Vagina (tissue), 2 donors: ENCODE data around the gene PNISR. TPM values are rescaled to one million over a fixed set of nuclear protein-coding genes. Genes with fewer than 3 reads are reported as not detected.
A peak's percentile ranks its signal among the peaks of the same experiment; 100 is the strongest.

Experiments
- DNase-seq, 2 donors: peaks; one replicate each; pipeline ENCODE4 v3.0.0-alpha.2; 2017; ENCODE audit errors: extremely low spot score in 2 of 2
- H3K27ac ChIP-seq: fragments of 200-600 bp; sonication (generic); one replicate; pipeline ENCODE4 v1.5.1; 2019
- H3K27me3 ChIP-seq: fragments of 200-600 bp; sonication (generic); one replicate; pipeline ENCODE4 v1.5.1; 2019
- H3K36me3 ChIP-seq, 2 donors: fragments of 200-600 bp; sonication (generic); one replicate each; pipeline ENCODE4 v1.5.1; 2017 to 2019
- H3K4me1 ChIP-seq: fragments of 200-600 bp; sonication (generic); one replicate; pipeline ENCODE4 v1.5.1; 2019
- H3K4me3 ChIP-seq, 2 donors: fragments of 200-600 bp; sonication (generic); 1 replicate in 1 of 2; 2 replicates in 1 of 2; pipeline ENCODE4 v1.5.1; 2016 to 2019
- H3K9me3 ChIP-seq: fragments of 200-600 bp; sonication (generic); one replicate; pipeline ENCODE4 v1.5.1; 2019
- POLR2A ChIP-seq, 2 donors: fragments of 450-650 bp; IDR thresholded peaks; one replicate each; pipeline ENCODE4 v1.6.1; 2017; ENCODE audit warnings: antibody characterized with exemption in 2 of 2, mild to moderate bottlenecking in 2 of 2, moderate library complexity in 2 of 2
- POLR2AphosphoS5 ChIP-seq, 2 donors: sonication (generic); formaldehyde crosslinking; IDR thresholded peaks; one replicate each; pipeline ENCODE4 v1.9.0; 2017; ENCODE audit warnings: antibody characterized with exemption in 2 of 2, mild to moderate bottlenecking in 2 of 2, low read depth in 1 of 2; ENCODE audit not compliant: insufficient read depth in 1 of 2
- intact Hi-C: fragments of 100-400 bp; cut with DNase I; formaldehyde crosslinking; loops from one replicate; pipeline ENCODE4 v1.15.1; 2023
- total RNA-seq: library from RNA; depleted of rRNA; stranded (reverse); fragments of >200 nt; gene quantifications from one replicate; pipeline ENCODE4 v1.2.3, GENCODE V29; 2016
- TF ChIP-seq, protein P1 (sequence below), 3 experiments: fragments of 450-650 bp in 2 of 3; fragments of 200-600 bp in 1 of 3; sonication (generic) in 1 of 3; IDR thresholded peaks; one replicate each; pipeline ENCODE4 v1.5.1; 2017 to 2019; ENCODE audit warnings: antibody characterized with exemption in 3 of 3, mild to moderate bottlenecking in 2 of 3, moderate library complexity in 2 of 3

Gene PNISR
- total RNA-seq, 1 donor from 2014 or later: 133 TPM

DNA sequence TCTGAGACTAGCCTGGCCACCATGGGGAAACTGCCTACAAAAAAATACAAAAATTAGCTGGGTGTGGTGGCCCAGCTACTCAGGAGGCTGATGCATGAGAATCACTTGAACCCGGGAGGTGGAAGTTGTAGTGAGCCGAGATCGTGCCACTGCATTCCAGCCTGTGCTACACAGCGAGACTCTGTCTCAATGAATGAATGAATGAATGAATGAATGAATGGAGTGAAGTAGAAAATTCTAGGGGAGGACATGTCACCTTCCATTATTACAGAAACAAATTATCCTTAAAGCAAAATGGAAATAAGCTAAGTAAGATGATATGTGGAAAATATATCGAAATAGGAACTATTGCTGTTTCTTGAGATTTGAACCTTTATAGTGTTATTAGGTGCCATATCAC lies 2.9 kb upstream of the PNISR start:
- peaks cover 0 to 6% of the 10 kb centered on the region in 2 donors for H3K36me3 ChIP-seq
- TF ChIP-seq, protein P1, sequence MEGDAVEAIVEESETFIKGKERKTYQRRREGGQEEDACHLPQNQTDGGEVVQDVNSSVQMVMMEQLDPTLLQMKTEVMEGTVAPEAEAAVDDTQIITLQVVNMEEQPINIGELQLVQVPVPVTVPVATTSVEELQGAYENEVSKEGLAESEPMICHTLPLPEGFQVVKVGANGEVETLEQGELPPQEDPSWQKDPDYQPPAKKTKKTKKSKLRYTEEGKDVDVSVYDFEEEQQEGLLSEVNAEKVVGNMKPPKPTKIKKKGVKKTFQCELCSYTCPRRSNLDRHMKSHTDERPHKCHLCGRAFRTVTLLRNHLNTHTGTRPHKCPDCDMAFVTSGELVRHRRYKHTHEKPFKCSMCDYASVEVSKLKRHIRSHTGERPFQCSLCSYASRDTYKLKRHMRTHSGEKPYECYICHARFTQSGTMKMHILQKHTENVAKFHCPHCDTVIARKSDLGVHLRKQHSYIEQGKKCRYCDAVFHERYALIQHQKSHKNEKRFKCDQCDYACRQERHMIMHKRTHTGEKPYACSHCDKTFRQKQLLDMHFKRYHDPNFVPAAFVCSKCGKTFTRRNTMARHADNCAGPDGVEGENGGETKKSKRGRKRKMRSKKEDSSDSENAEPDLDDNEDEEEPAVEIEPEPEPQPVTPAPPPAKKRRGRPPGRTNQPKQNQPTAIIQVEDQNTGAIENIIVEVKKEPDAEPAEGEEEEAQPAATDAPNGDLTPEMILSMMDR (IDR thresholded peaks at IDR 0.05): no peak
- TF ChIP-seq POLR2AphosphoS5 (IDR thresholded peaks at IDR 0.05; ENCODE audit: insufficient read depth in 1 of 2, low read depth in 1 of 2) (no peak), POLR2A (IDR thresholded peaks at IDR 0.05) (no peak)
- peaks cover 31% of the 10 kb centered on the region for H3K4me1 ChIP-seq
- H3K27ac ChIP-seq: no peak overlapping the region
- no peak overlapping the region for H3K4me3 ChIP-seq
- no peaks in the 10 kb centered on the region for H3K9me3 ChIP-seq
- DNase-seq: no peak
- intact Hi-C loops: no loop called here
- H3K27me3 ChIP-seq: no peaks in the 10 kb centered on the region

DNA sequence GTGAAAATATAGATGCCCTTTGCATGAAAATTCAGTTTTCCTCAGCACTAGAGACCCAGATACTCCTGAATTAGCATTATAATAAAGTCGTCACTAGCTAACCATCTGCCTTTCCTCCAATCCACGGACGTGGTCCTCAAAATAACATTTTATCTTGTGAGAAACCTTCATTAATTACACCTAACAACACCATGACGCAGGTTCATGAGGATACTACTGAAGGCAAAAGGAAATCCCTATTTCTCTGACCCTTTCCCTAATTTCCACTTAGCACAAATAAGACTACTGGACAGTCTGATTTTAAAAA lies 1.3 kb upstream of the PNISR start:
- peak overlapping the region; percentile 98 for H3K27ac ChIP-seq
- H3K9me3 ChIP-seq: no peaks in the 10 kb centered on the region
- H3K36me3 ChIP-seq: peaks cover 0 to 6% of the 10 kb centered on the region in 2 donors
- peaks cover 47% of the 10 kb centered on the region for H3K4me1 ChIP-seq
- TF ChIP-seq, protein P1 (IDR thresholded peaks at IDR 0.05): no peak
- no peak for TF ChIP-seq POLR2A (IDR thresholded peaks at IDR 0.05)
- no peak for TF ChIP-seq POLR2AphosphoS5 (IDR thresholded peaks at IDR 0.05; ENCODE audit: insufficient read depth in 1 of 2, low read depth in 1 of 2)
- intact Hi-C loops: no loop called here
- DNase-seq: no peak
- no peaks in the 10 kb centered on the region for H3K27me3 ChIP-seq
- peak overlapping the region; percentile 78 to 87 for H3K4me3 ChIP-seq

DNA sequence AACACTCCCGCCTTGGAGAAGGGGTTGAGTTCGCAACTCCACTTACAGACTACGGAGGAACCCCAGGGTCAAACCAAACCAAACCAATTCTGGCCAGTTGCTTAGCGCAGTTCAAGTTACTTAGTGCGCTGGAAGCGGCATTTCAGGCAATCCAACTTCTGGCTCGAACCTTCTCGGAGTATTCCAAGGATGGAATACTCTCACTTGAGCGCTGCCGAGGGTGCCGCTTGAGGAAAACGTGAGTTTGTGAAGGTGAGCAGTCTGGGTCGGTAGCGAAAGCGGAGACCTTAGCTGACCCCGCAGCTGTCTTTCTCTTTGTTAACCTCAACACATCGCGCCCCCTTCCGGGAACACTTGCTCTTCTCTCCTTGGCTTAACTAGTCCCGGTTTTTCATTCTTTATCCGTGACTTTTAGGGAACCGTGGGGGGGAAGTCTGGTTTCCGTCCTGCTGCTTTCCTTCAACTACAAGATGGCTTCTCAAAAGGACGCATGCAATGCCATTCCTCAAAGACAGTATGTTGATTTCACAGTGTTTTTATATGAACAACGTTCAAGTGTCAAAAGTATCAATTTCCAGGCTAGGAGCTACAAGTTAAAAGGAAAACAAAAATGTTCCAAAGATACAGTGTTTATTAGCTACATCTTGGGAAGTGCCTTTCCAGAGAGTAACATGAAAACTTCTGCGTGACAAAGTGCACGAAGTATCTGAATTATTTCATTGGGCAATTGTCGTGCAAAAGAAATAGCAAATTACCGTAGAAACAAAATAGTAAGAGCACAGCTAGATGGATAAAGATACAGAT lies 741 bp upstream of the PNISR start:
- intact Hi-C loops: no loop called here
- Histone ChIP-seq H3K9me3 (no peaks in the 10 kb centered on the region), H3K4me1 (peaks cover 53% of the 10 kb centered on the region)

DNA sequence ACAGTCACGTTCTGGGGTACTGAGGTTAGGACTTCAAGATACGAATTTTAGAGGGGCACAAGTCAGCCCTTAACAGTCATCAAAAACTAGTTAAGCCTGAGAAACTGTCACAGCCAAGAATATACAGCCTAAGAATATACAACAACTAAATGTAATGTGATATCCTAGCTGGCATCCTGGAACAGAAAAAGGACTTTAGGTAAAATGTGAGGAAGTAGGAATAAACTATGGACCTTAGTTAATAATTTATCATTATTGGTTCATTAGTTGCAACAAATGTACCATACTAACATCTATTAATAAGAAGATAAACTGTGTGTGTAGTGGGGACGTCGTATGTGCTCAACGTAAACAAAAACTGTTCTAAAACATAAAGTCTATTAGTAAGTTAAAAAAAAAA lies 1.1 kb downstream of the PNISR start:
- no peaks in the 10 kb centered on the region for H3K9me3 ChIP-seq
- peak overlapping the region; percentile 98 for H3K27ac ChIP-seq
- no peaks in the 10 kb centered on the region for H3K36me3 ChIP-seq
- TF ChIP-seq, protein P1 (IDR thresholded peaks at IDR 0.05): no peak
- TF ChIP-seq POLR2A (IDR thresholded peaks at IDR 0.05) (no peak), POLR2AphosphoS5 (IDR thresholded peaks at IDR 0.05; ENCODE audit: insufficient read depth in 1 of 2, low read depth in 1 of 2) (no peak)
- no peaks in the 10 kb centered on the region for H3K27me3 ChIP-seq
- intact Hi-C loops: no loop called here
- H3K4me1 ChIP-seq: peaks cover 70% of the 10 kb centered on the region
- DNase-seq: no peak
- peak overlapping the region; percentile 78 to 87 for H3K4me3 ChIP-seq

More for the DNA sequence above, 741 bp upstream of the PNISR start:
- Histone ChIP-seq H3K27me3 (no peaks in the 10 kb centered on the region), H3K27ac (peak overlapping the region; percentile 98), H3K4me3 (peak overlapping the region; percentile 78 to 87), H3K36me3 (peaks cover 0 to 1% of the 10 kb centered on the region in 2 donors)
- TF ChIP-seq, protein P1 (IDR thresholded peaks at IDR 0.05): peak in 1 of 3 experiments; percentile 17
- TF ChIP-seq POLR2A (IDR thresholded peaks at IDR 0.05) (no peak), POLR2AphosphoS5 (IDR thresholded peaks at IDR 0.05; ENCODE audit: insufficient read depth in 1 of 2, low read depth in 1 of 2) (peak in 1 of 2 donors; percentile 49)
- DNase-seq: no peak

DNA sequence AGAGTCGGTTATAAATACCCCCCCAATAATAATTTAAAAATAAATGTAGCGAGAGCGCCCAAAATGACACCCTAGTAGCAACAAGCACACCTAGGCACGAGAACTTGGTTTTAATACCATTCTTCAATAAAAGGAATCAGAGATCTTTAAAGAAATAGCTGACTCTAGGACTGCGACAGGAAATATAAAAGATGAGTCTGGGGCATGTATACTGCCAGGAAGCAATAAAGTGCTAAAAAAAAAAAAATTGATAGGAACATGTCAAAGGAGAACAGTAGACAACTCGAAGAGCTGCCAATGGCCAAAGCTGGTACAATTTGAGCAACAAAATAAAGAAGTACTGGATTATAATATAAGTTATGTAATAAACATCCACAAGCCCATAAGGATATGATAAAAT lies 2.2 kb downstream of the PNISR start:
- H3K4me1 ChIP-seq: peaks cover 79% of the 10 kb centered on the region
- H3K27ac ChIP-seq: no peak overlapping the region
- DNase-seq: no peak
- no peaks in the 10 kb centered on the region for H3K36me3 ChIP-seq
- TF ChIP-seq, protein P1 (IDR thresholded peaks at IDR 0.05): no peak
- TF ChIP-seq POLR2A (IDR thresholded peaks at IDR 0.05): no peak
- no peaks in the 10 kb centered on the region for H3K9me3 ChIP-seq
- intact Hi-C loops: no loop called here
- H3K4me3 ChIP-seq: no peak overlapping the region
- H3K27me3 ChIP-seq: no peaks in the 10 kb centered on the region
